Neural progenitor cell (in vitro differentiated cells): ENCODE data around the gene ITGA11. TPM values are rescaled to one million over a fixed set of nuclear protein-coding genes. Genes with fewer than 3 reads are reported as not detected.

Experiments used
- DNase-seq: peaks from one replicate; pipeline ENCODE4 v3.0.0-alpha.2; 2016; ENCODE audit warnings: low spot score
- H2AFZ ChIP-seq: fragments of 200-600 bp; sonication (generic); replicated peaks from 2 replicates; pipeline ENCODE4 v1.6.1; 2016; ENCODE audit warnings: antibody characterized with exemption
- H3F3A ChIP-seq: fragments of 200-600 bp; sonication (generic); 2 replicates; pipeline ENCODE4 v1.6.1; 2016; ENCODE audit warnings: antibody characterized with exemption, low read depth
- H3K27ac ChIP-seq: fragments of 200-600 bp; sonication (generic); 2 replicates; pipeline ENCODE4 v1.5.1; 2016; ENCODE audit warnings: mild to moderate bottlenecking
- H3K27me3 ChIP-seq: fragments of 200-600 bp; sonication (generic); 2 replicates; pipeline ENCODE4 v1.6.1; 2016; ENCODE audit warnings: mild to moderate bottlenecking, moderate library complexity
- H3K36me3 ChIP-seq: fragments of 200-600 bp; sonication (generic); 2 replicates; pipeline ENCODE4 v1.5.1; 2016
- H3K4me1 ChIP-seq: fragments of 200-600 bp; sonication (generic); 2 replicates; pipeline ENCODE4 v1.6.1; 2016; ENCODE audit warnings: mixed run types
- H3K4me2 ChIP-seq: fragments of 200-600 bp; sonication (generic); 2 replicates; pipeline ENCODE4 v1.6.1; 2016
- H3K4me3 ChIP-seq: fragments of 200-600 bp; sonication (generic); 2 replicates; pipeline ENCODE4 v1.5.1; 2016
- H3K79me2 ChIP-seq: fragments of 200-600 bp; sonication (generic); 2 replicates; pipeline ENCODE4 v1.6.1; 2016; ENCODE audit warnings: low read depth
- H3K9ac ChIP-seq: fragments of 200-600 bp; sonication (generic); 2 replicates; pipeline ENCODE4 v1.6.1; 2016
- H3K9me3 ChIP-seq: fragments of 200-600 bp; sonication (generic); 2 replicates; pipeline ENCODE4 v1.5.1; 2016; ENCODE audit warnings: low read depth
- H4K20me1 ChIP-seq: fragments of 200-600 bp; sonication (generic); 2 replicates; pipeline ENCODE4 v1.6.1; 2016; ENCODE audit warnings: low read depth
- H3K27ac Mint-ChIP-seq: 3 replicates; pipeline ENCODE4 v1.8.0; 2021; ENCODE audit warnings: mixed read lengths
- H3K27me3 Mint-ChIP-seq: 2 replicates; pipeline ENCODE4 v1.8.0; 2022; ENCODE audit warnings: low read depth, mild to moderate bottlenecking, inconsistent platforms, moderate library complexity, mixed read lengths; ENCODE audit not compliant: insufficient read depth
- H3K36me3 Mint-ChIP-seq: 3 replicates; pipeline ENCODE4 v1.8.0; 2021; ENCODE audit warnings: mixed read lengths
- H3K4me1 Mint-ChIP-seq: 3 replicates; pipeline ENCODE4 v1.8.0; 2021; ENCODE audit warnings: mixed read lengths
- H3K4me3 Mint-ChIP-seq: 3 replicates; pipeline ENCODE4 v1.8.0; 2021; ENCODE audit warnings: mild to moderate bottlenecking, moderate library complexity, mixed read lengths
- H3K9me3 Mint-ChIP-seq: 3 replicates; pipeline ENCODE4 v1.8.0; 2020; ENCODE audit warnings: mixed read lengths
- CTCF ChIP-seq: fragments of 200-600 bp; sonication (generic); IDR thresholded peaks from 2 replicates; pipeline ENCODE4 v1.5.1; 2017; ENCODE audit warnings: antibody characterized with exemption, mild to moderate bottlenecking
- EZH2 ChIP-seq: fragments of 200-600 bp; sonication (generic); IDR thresholded peaks from 2 replicates; pipeline ENCODE4 v1.6.1; 2017; ENCODE audit warnings: antibody characterized with exemption, mild to moderate bottlenecking, moderate library complexity
- EZH2phosphoT487 ChIP-seq: fragments of 200-600 bp; sonication (generic); IDR thresholded peaks from 2 replicates; pipeline ENCODE4 v1.6.1; 2017; ENCODE audit warnings: antibody characterized with exemption
- total RNA-seq: library from RNA; depleted of rRNA; stranded (reverse); fragments of >200 nt; gene quantifications from 2 replicates; pipeline ENCODE4 v1.2.3, GENCODE V29; 2015; ENCODE audit warnings: low replicate concordance

The ITGA11 gene
- total RNA-seq, 1 donor from 2014 or later = not detected

GRCh38 chr15:68304589-68305337 lies 127.2 kb downstream of the ITGA11 start:
- Mint-ChIP-seq H3K27me3 (peaks cover 4% of the 10 kb centered on the region), H3K36me3 (no peaks in the 10 kb centered on the region), H3K9me3 (no peaks in the 10 kb centered on the region), H3K27ac (peak overlapping the region; percentile 35), H3K4me3 (no peak overlapping the region), H3K4me1 (peaks cover 23% of the 10 kb centered on the region)
- Histone ChIP-seq H3F3A (peaks cover 21% of the 10 kb centered on the region), H3K79me2 (no peaks in the 10 kb centered on the region), H3K9ac (no peak overlapping the region), H3K27ac (no peak overlapping the region), H2AFZ (no peak overlapping the region), H3K9me3 (no peaks in the 10 kb centered on the region), H3K36me3 (no peaks in the 10 kb centered on the region), H3K4me1 (peaks cover 18% of the 10 kb centered on the region), H3K27me3 (no peaks in the 10 kb centered on the region), H3K4me2 (no peak overlapping the region), H3K4me3 (no peak overlapping the region), H4K20me1 (no peaks in the 10 kb centered on the region)
- peak; percentile 52 for DNase-seq
- TF ChIP-seq EZH2 (no peak), CTCF (peak; percentile 26), EZH2phosphoT487 (no peak)

GRCh38 chr15:68303560-68304436 lies 128.2 kb downstream of the ITGA11 start:
- Histone ChIP-seq H3K9me3 (no peaks in the 10 kb centered on the region), H3K4me1 (peaks cover 18% of the 10 kb centered on the region), H3K9ac (no peak overlapping the region), H3K27ac (no peak overlapping the region), H4K20me1 (no peaks in the 10 kb centered on the region), H3K36me3 (no peaks in the 10 kb centered on the region), H3K27me3 (no peaks in the 10 kb centered on the region), H3K4me3 (no peak overlapping the region), H3K4me2 (no peak overlapping the region), H3F3A (peaks cover 21% of the 10 kb centered on the region), H2AFZ (no peak overlapping the region), H3K79me2 (no peaks in the 10 kb centered on the region)
- Mint-ChIP-seq H3K36me3 (no peaks in the 10 kb centered on the region), H3K4me3 (no peak overlapping the region), H3K27me3 (peaks cover 4% of the 10 kb centered on the region), H3K9me3 (no peaks in the 10 kb centered on the region), H3K4me1 (peaks cover 23% of the 10 kb centered on the region), H3K27ac (no peak overlapping the region)
- DNase-seq = no peak
- no peak for TF ChIP-seq CTCF
- TF ChIP-seq EZH2 = no peak
- no peak for TF ChIP-seq EZH2phosphoT487

- peaks cover 21% of the 10 kb centered on the region for H3F3A ChIP-seq
- Mint-ChIP-seq H3K9me3 (no peaks in the 10 kb centered on the region), H3K4me1 (peaks cover 23% of the 10 kb centered on the region), H3K36me3 (no peaks in the 10 kb centered on the region), H3K27me3 (peaks cover 4% of the 10 kb centered on the region), H3K27ac (no peak overlapping the region), H3K4me3 (no peak overlapping the region)
- H4K20me1 ChIP-seq = no peaks in the 10 kb centered on the region
- H3K4me2 ChIP-seq = no peak overlapping the region
- peaks cover 18% of the 10 kb centered on the region for H3K4me1 ChIP-seq
- H3K27ac ChIP-seq = no peak overlapping the region
- H3K79me2 ChIP-seq = no peaks in the 10 kb centered on the region
- TF ChIP-seq CTCF (no peak), EZH2phosphoT487 (no peak), EZH2 (no peak)
- H3K4me3 ChIP-seq = no peak overlapping the region
- DNase-seq = no peak
- H3K36me3 ChIP-seq = no peaks in the 10 kb centered on the region
- no peaks in the 10 kb centered on the region for H3K27me3 ChIP-seq
- no peaks in the 10 kb centered on the region for H3K9me3 ChIP-seq
- H2AFZ ChIP-seq = no peak overlapping the region
- H3K9ac ChIP-seq = no peak overlapping the region
Measured at GRCh38 chr15:68303134-68303533, 128.8 kb downstream of the ITGA11 start.
